HepG2 (cell line): Measurements from ENCODE around the gene PTPN22. TPM values are rescaled to one million over a fixed set of nuclear protein-coding genes. Genes with fewer than 3 reads are reported as not detected.

Source experiments
- ADNP ChIP-seq: sonication (generic); formaldehyde crosslinking; IDR thresholded peaks from 2 replicates; pipeline ENCODE4 v1.4.0; 2020; ENCODE audit warnings: missing genetic modification reagents
- ARNT ChIP-seq: fragments of 450-650 bp; IDR thresholded peaks from 2 replicates; pipeline ENCODE4 v1.6.1; 2017
- ARNTL ChIP-seq: sonication (generic); formaldehyde crosslinking; IDR thresholded peaks from 2 replicates; pipeline ENCODE4 v1.4.0; 2020; ENCODE audit warnings: mild to moderate bottlenecking, missing genetic modification reagents
- CCAR2 ChIP-seq: fragments of 200-400 bp; formaldehyde crosslinking; optimal IDR thresholded peaks from 2 replicates; pipeline ENCODE3; 2018; ENCODE audit warnings: low read depth, mild to moderate bottlenecking, low read length, moderate library complexity
- CENPT ChIP-seq: sonication (generic); formaldehyde crosslinking; IDR thresholded peaks from 2 replicates; pipeline ENCODE4 v1.8.0; 2022; ENCODE audit warnings: low read depth, mild to moderate bottlenecking, moderate library complexity, missing genetic modification reagents
- CREB3 ChIP-seq: sonication (generic); formaldehyde crosslinking; IDR thresholded peaks from 2 replicates; pipeline ENCODE4 v1.5.0; 2020; ENCODE audit warnings: missing genetic modification reagents
- CTCF ChIP-seq: sonication (generic); formaldehyde crosslinking; IDR thresholded peaks from 2 replicates; pipeline ENCODE4 v1.5.0; 2020; ENCODE audit warnings: mild to moderate bottlenecking, missing genetic modification reagents, moderate library complexity
- EHMT2 ChIP-seq: fragments of 200-600 bp; sonication (generic); IDR thresholded peaks from 2 replicates; pipeline ENCODE4 v1.7.0; 2017; ENCODE audit warnings: antibody characterized with exemption, low read depth, low read length, borderline replicate concordance
- ELF4 ChIP-seq: sonication (generic); formaldehyde crosslinking; IDR thresholded peaks from 2 replicates; pipeline ENCODE4 v1.5.0; 2020; ENCODE audit warnings: missing genetic modification reagents, mild to moderate bottlenecking, moderate library complexity, borderline replicate concordance
- MIXL1 ChIP-seq: IDR thresholded peaks from 2 replicates; pipeline ENCODE4 v1.6.1; 2016
- MTA3 ChIP-seq: sonication (generic); formaldehyde crosslinking; IDR thresholded peaks from 2 replicates; pipeline ENCODE4 v1.4.0; 2020; ENCODE audit warnings: missing genetic modification reagents
- RBAK ChIP-seq: sonication (generic); formaldehyde crosslinking; IDR thresholded peaks from 2 replicates; pipeline ENCODE4 v1.5.1; 2020; ENCODE audit warnings: mild to moderate bottlenecking, missing genetic modification reagents
- ZNF18 ChIP-seq: sonication (generic); formaldehyde crosslinking; IDR thresholded peaks from 2 replicates; pipeline ENCODE4 v1.8.0; 2022; ENCODE audit warnings: mild to moderate bottlenecking, missing genetic modification reagents; ENCODE audit not compliant: insufficient replicate concordance
- ZNF180 ChIP-seq: sonication (generic); formaldehyde crosslinking; IDR thresholded peaks from 2 replicates; pipeline ENCODE4 v1.4.0; 2020; ENCODE audit warnings: low read depth, missing genetic modification reagents, borderline replicate concordance
- ZNF331 ChIP-seq: sonication (generic); formaldehyde crosslinking; IDR thresholded peaks from 2 replicates; pipeline ENCODE4 v1.4.0; 2020; ENCODE audit warnings: missing genetic modification reagents
- ZNF430 ChIP-seq: sonication (generic); formaldehyde crosslinking; IDR thresholded peaks from 2 replicates; pipeline ENCODE4 v1.9.0; 2021; ENCODE audit warnings: mild to moderate bottlenecking, missing genetic modification reagents
- ZNF460 ChIP-seq: sonication (generic); formaldehyde crosslinking; IDR thresholded peaks from 2 replicates; pipeline ENCODE4 v1.5.1; 2020; ENCODE audit warnings: missing genetic modification reagents, mild to moderate bottlenecking, borderline replicate concordance
- ZNF607 ChIP-seq: sonication (generic); formaldehyde crosslinking; IDR thresholded peaks from 2 replicates; pipeline ENCODE4 v1.5.1; 2020; ENCODE audit warnings: missing genetic modification reagents, mild to moderate bottlenecking, borderline replicate concordance
- ZSCAN5A ChIP-seq: sonication (generic); formaldehyde crosslinking; IDR thresholded peaks from 2 replicates; pipeline ENCODE4 v1.8.0; 2022; ENCODE audit warnings: mild to moderate bottlenecking, missing genetic modification reagents, borderline replicate concordance
- polyA plus RNA-seq, 8 experiments: library from polyadenylated mRNA; depleted of rRNA in 3 of 8; stranded (reverse) in 7 of 8; unstranded in 1 of 8; fragments of >200 nt; fragmentation: Illumina TruSeq in 4 of 8; extraction: Trizol in 4 of 8; gene quantifications; 2 replicates each; pipeline versions ENCODE4 v1.2.1 to v1.2.3, GENCODE V29; 2011 to 2016; ENCODE audit warnings: low read depth in 4 of 8, missing spikeins in 1 of 8, mixed read lengths in 1 of 8; ENCODE audit not compliant: insufficient read depth in 1 of 8
- total RNA-seq, 5 experiments: library from RNA; depleted of rRNA; stranded (reverse); fragments of >200 nt; fragmentation: Illumina TruSeq; extraction: Trizol; gene quantifications; 2 replicates each; pipeline ENCODE4 v1.2.3, GENCODE V29; 2016; ENCODE audit warnings: low read depth in 1 of 5

Gene PTPN22
- total and polyA plus RNA-seq, 2 of the 13 experiments (the other 11 are each of a cell fraction or from before 2014, with no cell fraction given) = not detected

GRCh38 chr1:113804421-113805255 lies 66.9 kb downstream of the PTPN22 start (continued):
- TF ChIP-seq ELF4 (CRISPR knock-in tag) (no peak), ZNF607 (no peak), ZNF460 (CRISPR knock-in tag) (no peak), ZSCAN5A (CRISPR knock-in tag) (no peak), ZNF430 (CRISPR knock-in tag) (no peak), ARNT (no peak), CCAR2 (no peak), MTA3 (CRISPR knock-in tag) (no peak), ADNP (0 out of 2 replicates have a peak, but pooled peaks have one; percentile 32), RBAK (CRISPR knock-in tag) (no peak), CENPT (CRISPR knock-in tag) (no peak), CTCF (no peak), ZNF331 (CRISPR knock-in tag) (no peak), MIXL1 (CRISPR knock-in tag) (peak; percentile 14; the same call in 1 of the 2 replicates), CREB3 (CRISPR knock-in tag) (no peak), ZNF180 (no peak), ARNTL (CRISPR knock-in tag) (no peak), ZNF18 (CRISPR knock-in tag) (no peak), EHMT2 (peak; percentile 30; the same call in 1 of the 2 replicates)
